Measurements from ENCODE around the gene SPI1. TPM values are rescaled to one million over a fixed set of nuclear protein-coding genes. Genes with fewer than 3 reads are reported as not detected.

The SPI1 gene
- total RNA-seq, 4 donors from 2014 or later = 4.7 to 13.4 (median 9.8) TPM

GRCh38 chr11:47392546-47393162, 14.3 kb upstream of the SPI1 start:
- peak in 1 of 2 donors; percentile 69 for DNase-seq (ENCODE audit: low spot score in 2 of 2)
- Histone ChIP-seq H3K27ac (peak overlapping the region; percentile 89), H3K36me3 (no peaks in the 10 kb centered on the region), H3K4me1 (peaks cover 37% of the 10 kb centered on the region), H3K27me3 (no peaks in the 10 kb centered on the region), H3K4me3 (no peak overlapping the region), H3K9me3 (no peaks in the 10 kb centered on the region)
- TF ChIP-seq POLR2AphosphoS5 (IDR thresholded peaks at IDR 0.05) = no peak
- no peak for TF ChIP-seq EP300 (IDR thresholded peaks at IDR 0.05)
- no peak for TF ChIP-seq CTCF (IDR thresholded peaks at IDR 0.05)
- TF ChIP-seq POLR2A (IDR thresholded peaks at IDR 0.05) = no peak
- WGBS = 66% methylated on average over 8 of the region's 14 CpGs

DNA sequence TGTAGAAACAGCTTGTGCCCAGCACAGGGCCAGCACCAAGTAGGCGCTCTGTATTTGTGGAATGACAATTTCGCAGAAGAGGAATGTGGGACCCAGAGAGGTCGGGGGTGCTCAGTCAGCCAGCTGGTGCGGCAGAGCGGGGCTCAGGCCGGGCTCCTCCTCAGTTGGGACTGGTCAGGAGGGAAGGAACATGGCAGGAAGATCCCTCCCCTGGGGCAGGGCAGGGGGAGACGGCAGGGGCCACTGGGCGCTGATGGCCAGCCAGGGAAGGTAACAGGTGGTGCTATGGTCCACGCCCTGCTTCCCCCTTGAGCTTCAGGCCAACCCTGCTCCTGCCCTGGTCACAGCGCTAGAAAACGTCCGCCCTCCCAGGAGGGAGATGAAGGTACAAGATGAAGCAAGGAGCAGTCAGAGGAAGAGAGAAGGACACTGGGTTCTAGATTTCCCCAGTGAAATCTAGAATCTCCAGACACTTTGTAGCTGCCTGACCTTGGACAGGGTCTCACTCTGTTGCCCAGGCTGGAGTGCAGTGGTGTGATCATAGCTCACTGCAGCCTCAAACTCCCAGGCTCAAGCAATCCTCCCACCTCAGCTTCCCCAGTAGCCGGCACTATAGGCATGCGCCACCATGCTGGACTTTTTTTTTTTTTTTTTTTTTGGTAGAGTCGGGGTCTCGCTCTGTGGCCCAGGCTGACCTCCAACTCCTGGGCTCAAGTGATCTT, 13.5 kb upstream of the SPI1 start:
- no peak for DNase-seq (ENCODE audit: low spot score in 2 of 2)
- H3K27me3 ChIP-seq = no peaks in the 10 kb centered on the region
- H3K4me1 ChIP-seq = peaks cover 39% of the 10 kb centered on the region
- H3K9me3 ChIP-seq = no peaks in the 10 kb centered on the region
- no peak overlapping the region for H3K4me3 ChIP-seq
- TF ChIP-seq EP300 (IDR thresholded peaks at IDR 0.05) (no peak), POLR2AphosphoS5 (IDR thresholded peaks at IDR 0.05) (no peak), CTCF (IDR thresholded peaks at IDR 0.05) (no peak), POLR2A (IDR thresholded peaks at IDR 0.05) (no peak)
- 90% methylated on average over 16 of the region's 16 CpGs for WGBS
- H3K27ac ChIP-seq = peak overlapping the region; percentile 10
- H3K36me3 ChIP-seq = no peaks in the 10 kb centered on the region

- Histone ChIP-seq H3K4me1 (peaks cover 39% of the 10 kb centered on the region), H3K4me3 (no peak overlapping the region), H3K36me3 (no peaks in the 10 kb centered on the region), H3K27ac (peak overlapping the region; percentile 10), H3K27me3 (no peaks in the 10 kb centered on the region), H3K9me3 (no peaks in the 10 kb centered on the region)
- peak in 1 of 2 donors; percentile 74 for DNase-seq (ENCODE audit: low spot score in 2 of 2)
- WGBS = 78% methylated on average over 11 of the region's 11 CpGs
- TF ChIP-seq POLR2AphosphoS5 (IDR thresholded peaks at IDR 0.05) (no peak), POLR2A (IDR thresholded peaks at IDR 0.05) (no peak), EP300 (IDR thresholded peaks at IDR 0.05) (no peak), CTCF (IDR thresholded peaks at IDR 0.05) (no peak)
These were observed 12.8 kb upstream of the SPI1 start for GRCh38 chr11:47391077-47391583.

- H3K9me3 ChIP-seq = no peaks in the 10 kb centered on the region
- peak overlapping the region; percentile 8 for H3K27ac ChIP-seq
- 79% methylated on average over 6 of the region's 6 CpGs for WGBS
- peaks cover 35% of the 10 kb centered on the region for H3K4me1 ChIP-seq
- no peaks in the 10 kb centered on the region for H3K36me3 ChIP-seq
- TF ChIP-seq EP300 (IDR thresholded peaks at IDR 0.05) = no peak
- no peak for TF ChIP-seq POLR2AphosphoS5 (IDR thresholded peaks at IDR 0.05)
- no peak for TF ChIP-seq POLR2A (IDR thresholded peaks at IDR 0.05)
- no peak for TF ChIP-seq CTCF (IDR thresholded peaks at IDR 0.05)
- no peak overlapping the region for H3K4me3 ChIP-seq
- no peak for DNase-seq (ENCODE audit: low spot score in 2 of 2)
- no peaks in the 10 kb centered on the region for H3K27me3 ChIP-seq
These were observed 12.0 kb upstream of the SPI1 start for GRCh38 chr11:47390422-47390760.
